Measurements from ENCODE around the gene GM2A. TPM values are rescaled to one million over a fixed set of nuclear protein-coding genes. Genes with fewer than 3 reads are reported as not detected.
"Not testable (repeated sequence)": the region's sequence is repeated elsewhere in the genome, so short reads cannot be mapped to it uniquely, and the experiment has no call there.

GM2A gene
- total RNA-seq, 1 experiment from 2014 or later, result 15.7 TPM

- Histone ChIP-seq H3K36me3 (no peaks in the 10 kb centered on the region), H3K4me3 (peak within 1 kb of the TSS; percentile 60), H3K9me3 (no peaks in the 10 kb centered on the region), H3K27me3 (no peaks in the 10 kb centered on the region)
- DNase-seq, result peak; percentile 74
These were observed 29.3 kb upstream of the GM2A start, which contains the start of gene CCDC69 for GRCh38 chr5:151223447-151224264. Gene CCDC69, minus strand, starts transcription at chr5:151224092. Its CDS starts 122 bp downstream, at chr5:151223970.

DNA sequence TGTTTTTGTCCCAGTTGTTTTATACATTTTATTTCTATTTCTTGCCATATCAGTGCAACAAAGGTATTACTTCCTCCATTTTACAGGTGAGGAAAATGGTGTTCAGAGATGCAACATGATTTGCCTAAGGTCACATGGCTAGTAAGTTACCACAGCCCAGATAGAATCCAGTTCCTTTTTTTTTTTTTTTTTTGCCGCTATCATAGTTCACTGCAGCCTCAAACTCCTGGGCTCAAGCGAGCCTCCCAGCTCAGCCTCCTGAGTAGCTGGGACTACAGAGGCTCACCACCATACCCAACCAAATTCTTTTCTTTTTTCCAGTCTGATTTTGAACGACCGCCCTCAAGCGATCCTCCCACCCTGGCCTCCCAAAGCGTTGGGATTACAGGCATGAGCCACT is 28.6 kb upstream of the GM2A start:
- Histone ChIP-seq H3K36me3 (no peaks in the 10 kb centered on the region), H3K9me3 (no peaks in the 10 kb centered on the region), H3K4me3 (peak overlapping the region; percentile 60), H3K27me3 (no peaks in the 10 kb centered on the region)
- DNase-seq, result no peak

GRCh38 chr5:151225071-151225470 is 27.9 kb upstream of the GM2A start:
- H3K9me3 ChIP-seq, result no peaks in the 10 kb centered on the region
- no peak for DNase-seq
- no peaks in the 10 kb centered on the region for H3K36me3 ChIP-seq
- H3K4me3 ChIP-seq, result no peak overlapping the region
- no peaks in the 10 kb centered on the region for H3K27me3 ChIP-seq

- no peaks in the 10 kb centered on the region for H3K27me3 ChIP-seq
- DNase-seq, result no peak
- H3K36me3 ChIP-seq, result no peaks in the 10 kb centered on the region
- H3K9me3 ChIP-seq, result no peaks in the 10 kb centered on the region
- no peak overlapping the region for H3K4me3 ChIP-seq
These were observed 27.5 kb upstream of the GM2A start for GRCh38 chr5:151225475-151225874.

- Histone ChIP-seq H3K27me3 (peaks cover 2% of the 10 kb centered on the region; the same call in 1 of the 2 replicates), H3K4me3 (no peak overlapping the region), H3K9me3 (no peaks in the 10 kb centered on the region), H3K36me3 (no peaks in the 10 kb centered on the region)
- DNase-seq, result no peak
These were observed 25.0 kb upstream of the GM2A start for GRCh38 chr5:151227918-151228447.

- DNase-seq, result no peak
These were observed 24.0 kb upstream of the GM2A start for GRCh38 chr5:151228986-151229385.

DNA sequence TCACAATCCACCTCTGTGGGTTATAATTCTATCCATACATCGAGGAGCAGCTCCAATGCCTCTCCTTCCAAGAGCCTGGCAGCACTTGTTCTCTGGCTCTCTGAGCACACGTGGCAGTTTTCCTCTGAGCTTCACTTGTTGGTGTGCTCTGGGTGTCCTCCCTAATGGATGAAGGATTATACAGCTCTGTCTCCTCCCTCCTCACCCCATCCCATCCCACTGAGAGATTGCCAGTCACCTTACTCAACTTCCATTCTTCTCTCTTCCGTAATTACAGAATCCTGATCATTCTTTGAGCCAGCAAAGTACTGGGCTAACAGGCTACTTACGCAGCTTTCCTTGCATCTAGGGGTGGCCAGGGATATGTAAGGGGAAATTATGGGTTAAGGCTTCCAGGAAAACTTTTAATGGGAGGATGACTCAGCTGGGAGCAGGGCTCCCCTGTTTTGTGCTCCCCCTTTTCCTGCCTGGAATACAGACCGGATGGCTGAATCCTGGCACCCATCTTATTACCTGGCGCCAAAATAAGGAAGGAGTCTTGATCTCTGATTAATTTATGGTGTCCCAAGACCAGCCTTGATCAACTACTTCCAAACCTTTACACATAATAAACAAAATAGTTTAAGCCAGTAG is 22.8 kb upstream of the GM2A start:
- no peak for DNase-seq
- Histone ChIP-seq H3K4me3 (no peak overlapping the region), H3K36me3 (no peaks in the 10 kb centered on the region), H3K27me3 (peaks cover 2% of the 10 kb centered on the region; the same call in 1 of the 2 replicates), H3K9me3 (no peaks in the 10 kb centered on the region)

More at GRCh38 chr5:151228986-151229385, 24.0 kb upstream of the GM2A start:
- Histone ChIP-seq H3K27me3 (peaks cover 2% of the 10 kb centered on the region; the same call in 1 of the 2 replicates), H3K4me3 (no peak overlapping the region), H3K36me3 (no peaks in the 10 kb centered on the region), H3K9me3 (no peaks in the 10 kb centered on the region)

- H3K36me3 ChIP-seq, result no peaks in the 10 kb centered on the region
- DNase-seq, result no peak
- H3K27me3 ChIP-seq, result peaks cover 2% of the 10 kb centered on the region; the same call in 1 of the 2 replicates
- H3K9me3 ChIP-seq, result no peaks in the 10 kb centered on the region
- H3K4me3 ChIP-seq, result no peak overlapping the region
These were observed 21.6 kb upstream of the GM2A start for GRCh38 chr5:151231359-151231758.

GRCh38 chr5:151233616-151234085 is 19.3 kb upstream of the GM2A start:
- no peaks in the 10 kb centered on the region for H3K9me3 ChIP-seq
- no peak for DNase-seq
- H3K4me3 ChIP-seq, result no peak overlapping the region
- H3K27me3 ChIP-seq, result peaks cover 2% of the 10 kb centered on the region; the same call in 1 of the 2 replicates
- H3K36me3 ChIP-seq, result no peaks in the 10 kb centered on the region

DNA sequence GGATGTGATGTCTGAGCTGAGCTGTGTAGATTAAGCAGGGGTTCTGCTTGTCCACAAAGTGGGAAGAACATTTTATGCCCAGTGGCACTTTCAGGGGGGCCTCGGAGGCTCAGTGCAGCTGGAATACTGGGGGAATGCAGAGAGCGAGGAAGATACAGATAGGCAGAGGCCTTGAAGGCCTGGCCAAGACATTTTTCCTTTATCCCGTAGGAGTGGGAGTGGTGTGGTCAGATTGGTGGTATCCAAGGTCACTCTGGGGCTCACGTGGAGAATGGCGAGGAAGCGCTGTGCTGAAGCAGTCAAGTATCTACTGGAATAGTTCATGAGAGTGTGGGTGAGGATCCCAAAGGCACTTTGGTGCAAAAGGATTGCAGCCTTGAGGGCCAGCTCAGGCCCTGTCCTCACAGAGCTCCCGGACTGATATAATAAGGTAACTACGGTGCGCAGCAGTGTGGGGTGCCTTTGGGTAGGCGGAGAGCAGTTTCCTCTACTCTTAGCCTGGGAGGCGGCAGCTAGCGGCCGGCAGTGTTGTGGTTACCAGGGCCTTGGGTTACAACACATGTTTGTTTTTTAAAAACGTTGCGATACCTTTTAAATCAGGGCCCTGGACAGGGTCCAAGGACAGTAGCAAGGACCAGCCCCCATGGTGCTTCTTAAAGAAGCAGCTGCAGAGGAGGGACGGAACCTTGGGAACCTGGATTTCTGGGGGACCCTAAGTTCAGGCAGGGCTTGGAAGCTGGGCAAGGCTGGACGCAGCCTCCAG is 18.3 kb upstream of the GM2A start:
- DNase-seq, result no peak
- H3K9me3 ChIP-seq, result no peaks in the 10 kb centered on the region
- no peak overlapping the region for H3K4me3 ChIP-seq
- peaks cover 2% of the 10 kb centered on the region for H3K27me3 ChIP-seq
- H3K36me3 ChIP-seq, result no peaks in the 10 kb centered on the region

GRCh38 chr5:151235239-151235571 is 17.8 kb upstream of the GM2A start:
- H3K4me3 ChIP-seq, H3K36me3 ChIP-seq, DNase-seq, H3K9me3 ChIP-seq, H3K27me3 ChIP-seq: not testable (repeated sequence)

- DNase-seq, result no peak
- H3K36me3 ChIP-seq, result no peaks in the 10 kb centered on the region
- H3K27me3 ChIP-seq, result no peaks in the 10 kb centered on the region; the same call in 1 of the 2 replicates
- H3K9me3 ChIP-seq, result no peaks in the 10 kb centered on the region
- no peak overlapping the region for H3K4me3 ChIP-seq
These were observed 16.1 kb upstream of the GM2A start for GRCh38 chr5:151236888-151237287.

- Histone ChIP-seq H3K36me3 (no peaks in the 10 kb centered on the region), H3K27me3 (no peaks in the 10 kb centered on the region; the same call in 1 of the 2 replicates), H3K9me3 (no peaks in the 10 kb centered on the region), H3K4me3 (no peak overlapping the region)
- DNase-seq, result no peak
These were observed 15.3 kb upstream of the GM2A start for GRCh38 chr5:151237685-151238084.

DNA sequence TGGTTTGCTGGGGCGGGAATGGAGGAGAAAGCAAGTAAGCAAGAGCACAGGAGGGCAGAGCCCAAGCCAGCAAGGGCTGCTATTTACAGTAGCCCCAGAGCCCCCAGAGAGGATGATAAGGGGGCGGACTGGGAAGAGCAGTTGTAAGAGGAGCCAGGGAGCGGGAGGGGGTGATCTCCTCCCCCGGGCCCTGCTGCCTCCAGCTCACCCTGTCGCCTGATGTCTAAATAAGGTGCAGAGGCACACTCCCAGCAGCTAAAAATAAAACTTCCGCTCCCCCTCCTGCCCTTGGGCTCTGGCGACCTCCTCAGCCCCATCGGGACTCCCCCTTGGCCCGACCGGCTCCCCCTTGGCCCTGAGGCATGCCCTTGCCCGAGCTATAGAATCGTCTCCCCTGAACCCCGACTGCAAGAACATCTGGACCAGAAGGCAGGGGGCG is 14.7 kb upstream of the GM2A start:
- no peak for DNase-seq
- Histone ChIP-seq H3K4me3 (no peak overlapping the region), H3K27me3 (no peaks in the 10 kb centered on the region; the same call in 1 of the 2 replicates), H3K36me3 (no peaks in the 10 kb centered on the region), H3K9me3 (no peaks in the 10 kb centered on the region)

DNA sequence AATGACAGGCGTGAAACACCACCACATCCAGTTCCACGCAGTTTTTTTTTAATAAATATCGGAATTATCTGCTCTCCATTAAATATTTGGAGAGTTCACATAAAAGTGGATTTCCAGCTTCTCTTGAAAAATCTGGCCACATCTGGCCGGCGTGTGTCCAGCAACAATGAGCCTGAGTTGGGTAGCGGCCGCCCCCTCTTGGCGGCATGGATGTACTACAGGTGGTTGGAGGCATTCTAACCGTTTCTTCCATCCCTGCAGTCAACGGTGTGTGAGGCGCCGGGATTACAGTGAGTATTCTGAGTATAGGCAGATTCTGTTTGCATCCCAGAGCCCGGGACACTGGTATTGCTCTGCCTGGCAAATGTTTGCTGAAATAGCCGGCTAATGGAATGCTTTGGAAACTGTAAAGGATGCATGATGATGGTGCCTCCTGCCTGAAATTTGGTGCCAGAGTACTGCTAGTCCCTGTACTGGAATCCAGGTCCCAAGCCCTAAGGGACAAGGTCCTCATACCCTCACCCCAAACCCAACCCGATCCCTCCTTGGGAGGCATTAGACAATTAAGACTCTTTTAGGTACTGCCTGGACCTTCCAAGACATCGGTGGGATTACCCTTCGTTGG is 13.6 kb upstream of the GM2A start:
- Histone ChIP-seq H3K4me3 (no peak overlapping the region), H3K36me3 (no peaks in the 10 kb centered on the region), H3K27me3 (no peaks in the 10 kb centered on the region; the same call in 1 of the 2 replicates), H3K9me3 (no peaks in the 10 kb centered on the region)
- DNase-seq, result peak; percentile 55

GRCh38 chr5:151240268-151240835 is 12.6 kb upstream of the GM2A start:
- not testable (repeated sequence) for H3K9me3 ChIP-seq, DNase-seq, H3K4me3 ChIP-seq, H3K36me3 ChIP-seq, H3K27me3 ChIP-seq

All from MG63 (cell line).